OCI-LY7 (cell line): ENCODE measurements around the gene ITIH4. TPM values are rescaled to one million over a fixed set of nuclear protein-coding genes. Genes with fewer than 3 reads are reported as not detected.

Experiments used
- BruUV-seq: library from RNA; stranded (reverse); fragments of 400-500 nt; replicated peaks from 2 replicates; lab custom pipeline; 2021; lab: Mats Ljungman, UMichigan
- CTCF ChIA-PET: fragments of 300-600 bp; sonication (Branson Sonifier 250); formaldehyde crosslinking; loops from one replicate; lab custom pipeline; 2022; ENCODE audit warnings: antibody characterized with exemption; ENCODE audit not compliant: unreplicated experiment; lab: Charles Lee
- POLR2A ChIA-PET: fragments of 300-600 bp; sonication (Branson Sonifier 250); formaldehyde crosslinking; loops from one replicate; lab custom pipeline; 2022; ENCODE audit warnings: antibody characterized with exemption; lab: Charles Lee
- DNase-seq: peaks from one replicate; pipeline ENCODE4 v3.0.0-alpha.2; 2015; ENCODE audit warnings: low spot score
- H2AFZ ChIP-seq: fragments of 200-600 bp; sonication (generic), shearing (Covaris generic); 2 replicates; pipeline ENCODE4 v1.6.1; 2014; ENCODE audit warnings: mild to moderate bottlenecking, antibody characterized with exemption, low read length, moderate library complexity
- H3K27ac ChIP-seq: fragments of 200-600 bp; sonication (generic); 2 replicates; pipeline ENCODE4 v1.5.1; 2014; ENCODE audit warnings: mixed run types, low read depth, mild to moderate bottlenecking, moderate library complexity, low read length, inconsistent platforms; ENCODE audit not compliant: poor library complexity, severe bottlenecking
- H3K36me3 ChIP-seq: fragments of 200-600 bp; sonication (generic); 2 replicates; pipeline ENCODE4 v1.6.1; 2014; ENCODE audit warnings: mild to moderate bottlenecking, antibody characterized with exemption, low read length, moderate library complexity, mixed read lengths; ENCODE audit not compliant: insufficient read depth
- H3K4me1 ChIP-seq: fragments of 200-600 bp; sonication (generic); 2 replicates; pipeline ENCODE4 v1.5.1; 2014; ENCODE audit warnings: mild to moderate bottlenecking, low read length; ENCODE audit not compliant: insufficient read depth, poor library complexity, severe bottlenecking
- H3K4me2 ChIP-seq: fragments of 200-600 bp; sonication (generic); 2 replicates; pipeline ENCODE4 v1.6.1; 2014; ENCODE audit warnings: mild to moderate bottlenecking, low read length
- H3K4me3 ChIP-seq: fragments of 200-600 bp; sonication (generic); 2 replicates; pipeline ENCODE4 v1.5.1; 2014; ENCODE audit warnings: mild to moderate bottlenecking, low read depth, low read length; ENCODE audit not compliant: poor library complexity, severe bottlenecking
- H3K79me2 ChIP-seq: fragments of 200-600 bp; sonication (generic); 2 replicates; pipeline ENCODE4 v1.6.1; 2016; ENCODE audit warnings: low read depth, mild to moderate bottlenecking, low read length, moderate library complexity, mixed read lengths; ENCODE audit not compliant: insufficient read depth
- H3K9me2 ChIP-seq: fragments of 200-600 bp; sonication (generic); 2 replicates; pipeline ENCODE4 v1.6.1; 2016; ENCODE audit warnings: mild to moderate bottlenecking, low read length, mixed read lengths; ENCODE audit not compliant: insufficient read depth
- H3K9me3 ChIP-seq: fragments of 200-600 bp; sonication (generic); 2 replicates; pipeline ENCODE4 v1.6.1; 2014; ENCODE audit warnings: mild to moderate bottlenecking, mixed run types, low read length, mixed read lengths
- H4K20me1 ChIP-seq: fragments of 200-600 bp; sonication (generic); 2 replicates; pipeline ENCODE4 v1.6.1; 2014; ENCODE audit warnings: mild to moderate bottlenecking, antibody characterized with exemption, low read length, moderate library complexity, mixed read lengths; ENCODE audit not compliant: insufficient read depth
- CTCF ChIP-seq: fragments of 200-600 bp; sonication (generic); conservative IDR thresholded peaks from 2 replicates; pipeline ENCODE4 v1.5.1; 2014; ENCODE audit warnings: mild to moderate bottlenecking, antibody characterized with exemption, low read length, moderate library complexity, mixed read lengths
- EZH2phosphoT487 ChIP-seq: fragments of 200-600 bp; sonication (generic); IDR thresholded peaks from 2 replicates; pipeline ENCODE4 v1.6.1; 2018; ENCODE audit warnings: low read depth, borderline replicate concordance, mild to moderate bottlenecking, mixed run types, antibody characterized with exemption, low read length, moderate library complexity, mixed read lengths
- intact Hi-C: fragments of 100-400 bp; cut with micrococcal nuclease; formaldehyde crosslinking; loops from one replicate; pipeline ENCODE4 v1.10.0; 2022; ENCODE audit not compliant: unreplicated experiment
- total RNA-seq, 2 experiments: library from RNA; depleted of rRNA in 1 of 2; stranded (reverse); fragments of >200 nt in 1 of 2; shearing (Covaris generic) in 1 of 2; gene quantifications; 2 replicates each; pipeline ENCODE4 v1.2.3, GENCODE V29; 2014 to 2022

Gene ITIH4
- total RNA-seq, 2 experiments from 2014 or later, result 2.1 to 2.2 TPM

- Histone ChIP-seq H4K20me1 (no peaks in the 10 kb centered on the region), H3K4me1 (peaks cover 5% of the 10 kb centered on the region), H3K9me2 (no peaks in the 10 kb centered on the region), H3K27ac (no peak overlapping the region), H3K4me3 (no peak overlapping the region), H3K79me2 (no peaks in the 10 kb centered on the region), H3K4me2 (no peak overlapping the region), H3K9me3 (no peaks in the 10 kb centered on the region), H3K36me3 (no peaks in the 10 kb centered on the region), H2AFZ (no peak overlapping the region)
- intact Hi-C loops, result no loop called here
- BruUV-seq, result no TSS peak
- CTCF ChIA-PET, result no interaction called here
- POLR2A ChIA-PET, result no interaction called here
- no peak for DNase-seq
- TF ChIP-seq EZH2phosphoT487 (no peak), CTCF (no peak)
These were observed 48.7 kb downstream of the ITIH4 start for GRCh38 chr3:52781741-52782140.

- no peak for DNase-seq
- POLR2A ChIA-PET, result no interaction called here
- H3K4me3 ChIP-seq, result no peak overlapping the region
- no TSS peak for BruUV-seq
- no peaks in the 10 kb centered on the region for H3K9me2 ChIP-seq
- TF ChIP-seq CTCF, result no peak
- TF ChIP-seq EZH2phosphoT487, result no peak
- CTCF ChIA-PET, result no interaction called here
- H3K79me2 ChIP-seq, result no peaks in the 10 kb centered on the region
- no peaks in the 10 kb centered on the region for H4K20me1 ChIP-seq
- H3K4me1 ChIP-seq, result peaks cover 5% of the 10 kb centered on the region
- no peaks in the 10 kb centered on the region for H3K36me3 ChIP-seq
- H3K4me2 ChIP-seq, result no peak overlapping the region
- intact Hi-C loops, result no loop called here
- H2AFZ ChIP-seq, result peak overlapping the region; percentile 16; the same call in 1 of the 2 replicates
- H3K27ac ChIP-seq, result no peak overlapping the region
- H3K9me3 ChIP-seq, result no peaks in the 10 kb centered on the region
These were observed 50.5 kb downstream of the ITIH4 start for GRCh38 chr3:52779837-52780585.

DNA sequence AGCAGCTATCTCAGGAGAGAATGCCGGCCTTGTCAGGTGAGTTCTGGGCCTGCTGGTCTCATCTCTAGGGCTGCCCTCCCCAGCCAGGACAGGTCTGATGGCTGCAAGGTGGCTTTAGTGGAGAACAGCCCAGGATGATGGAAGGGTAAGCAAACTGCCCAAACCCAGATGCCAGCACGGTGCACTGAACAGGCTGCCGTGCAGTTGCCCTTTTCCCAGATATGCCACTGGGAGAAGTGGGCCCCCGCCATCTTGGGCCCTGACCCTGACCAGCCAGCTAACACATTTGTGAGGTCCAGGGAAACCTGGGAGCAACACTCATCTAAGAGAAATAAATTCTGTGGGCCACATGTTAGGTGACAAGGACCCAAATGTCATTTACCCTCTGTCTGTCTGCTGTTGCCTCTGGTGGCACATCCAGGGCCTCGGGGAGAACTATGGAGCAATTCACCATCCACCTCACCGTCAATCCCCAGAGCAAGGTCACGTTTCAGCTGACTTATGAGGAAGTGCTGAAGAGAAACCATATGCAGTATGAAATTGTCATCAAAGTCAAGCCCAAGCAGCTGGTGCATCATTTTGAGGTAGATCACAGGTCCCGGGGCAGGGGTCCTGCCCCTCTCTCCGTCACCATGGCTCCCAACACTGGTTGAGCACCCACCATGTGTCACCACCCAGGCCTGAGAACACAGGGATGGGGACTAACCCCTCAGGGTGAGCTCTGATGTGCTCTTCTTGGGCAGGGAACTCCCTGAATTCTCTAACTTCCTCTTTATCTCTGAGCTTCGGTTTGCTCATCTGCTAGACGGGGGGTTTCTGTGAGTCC is 51.2 kb downstream of the ITIH4 start:
- intact Hi-C loops, result no loop called here
- no peak for TF ChIP-seq CTCF
- no peak for TF ChIP-seq EZH2phosphoT487
- no TSS peak for BruUV-seq
- Histone ChIP-seq H3K9me2 (no peaks in the 10 kb centered on the region), H2AFZ (peak overlapping the region; percentile 16; the same call in 1 of the 2 replicates), H4K20me1 (no peaks in the 10 kb centered on the region), H3K79me2 (no peaks in the 10 kb centered on the region), H3K4me2 (no peak overlapping the region), H3K27ac (no peak overlapping the region), H3K9me3 (no peaks in the 10 kb centered on the region), H3K36me3 (no peaks in the 10 kb centered on the region), H3K4me1 (peaks cover 5% of the 10 kb centered on the region), H3K4me3 (no peak overlapping the region)
- ChIA-PET POLR2A (no interaction called here), CTCF (no interaction called here)
- peak; percentile 12 for DNase-seq
